Measurements from ENCODE around the gene BRPF3. TPM values are rescaled to one million over a fixed set of nuclear protein-coding genes. Genes with fewer than 3 reads are reported as not detected.

BRPF3 gene
- total RNA-seq, 1 experiment from 2014 or later, result 49.6 TPM

DNA sequence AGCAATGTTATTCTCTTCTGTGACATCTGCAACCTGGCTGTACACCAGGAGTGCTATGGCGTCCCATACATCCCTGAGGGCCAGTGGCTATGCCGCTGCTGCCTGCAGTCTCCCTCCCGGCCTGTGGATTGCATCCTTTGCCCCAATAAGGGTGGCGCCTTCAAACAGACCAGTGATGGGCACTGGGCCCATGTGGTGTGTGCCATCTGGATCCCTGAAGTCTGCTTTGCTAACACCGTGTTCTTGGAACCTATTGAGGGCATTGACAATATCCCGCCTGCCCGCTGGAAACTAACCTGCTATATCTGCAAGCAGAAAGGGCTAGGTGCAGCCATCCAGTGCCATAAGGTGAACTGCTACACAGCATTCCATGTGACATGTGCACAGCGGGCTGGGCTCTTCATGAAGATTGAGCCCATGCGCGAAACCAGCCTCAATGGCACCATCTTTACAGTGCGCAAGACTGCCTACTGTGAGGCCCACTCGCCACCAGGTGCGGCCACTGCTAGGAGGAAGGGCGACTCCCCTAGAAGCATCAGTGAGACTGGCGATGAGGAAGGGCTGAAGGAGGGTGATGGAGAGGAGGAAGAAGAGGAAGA lies 4.6 kb downstream of the BRPF3 start:
- TF ChIP-seq SIN3A (IDR thresholded peaks at IDR 0.05; ENCODE audit: borderline replicate concordance, insufficient read depth, low read depth, low read length), result no peak
- TF ChIP-seq, protein P1, sequence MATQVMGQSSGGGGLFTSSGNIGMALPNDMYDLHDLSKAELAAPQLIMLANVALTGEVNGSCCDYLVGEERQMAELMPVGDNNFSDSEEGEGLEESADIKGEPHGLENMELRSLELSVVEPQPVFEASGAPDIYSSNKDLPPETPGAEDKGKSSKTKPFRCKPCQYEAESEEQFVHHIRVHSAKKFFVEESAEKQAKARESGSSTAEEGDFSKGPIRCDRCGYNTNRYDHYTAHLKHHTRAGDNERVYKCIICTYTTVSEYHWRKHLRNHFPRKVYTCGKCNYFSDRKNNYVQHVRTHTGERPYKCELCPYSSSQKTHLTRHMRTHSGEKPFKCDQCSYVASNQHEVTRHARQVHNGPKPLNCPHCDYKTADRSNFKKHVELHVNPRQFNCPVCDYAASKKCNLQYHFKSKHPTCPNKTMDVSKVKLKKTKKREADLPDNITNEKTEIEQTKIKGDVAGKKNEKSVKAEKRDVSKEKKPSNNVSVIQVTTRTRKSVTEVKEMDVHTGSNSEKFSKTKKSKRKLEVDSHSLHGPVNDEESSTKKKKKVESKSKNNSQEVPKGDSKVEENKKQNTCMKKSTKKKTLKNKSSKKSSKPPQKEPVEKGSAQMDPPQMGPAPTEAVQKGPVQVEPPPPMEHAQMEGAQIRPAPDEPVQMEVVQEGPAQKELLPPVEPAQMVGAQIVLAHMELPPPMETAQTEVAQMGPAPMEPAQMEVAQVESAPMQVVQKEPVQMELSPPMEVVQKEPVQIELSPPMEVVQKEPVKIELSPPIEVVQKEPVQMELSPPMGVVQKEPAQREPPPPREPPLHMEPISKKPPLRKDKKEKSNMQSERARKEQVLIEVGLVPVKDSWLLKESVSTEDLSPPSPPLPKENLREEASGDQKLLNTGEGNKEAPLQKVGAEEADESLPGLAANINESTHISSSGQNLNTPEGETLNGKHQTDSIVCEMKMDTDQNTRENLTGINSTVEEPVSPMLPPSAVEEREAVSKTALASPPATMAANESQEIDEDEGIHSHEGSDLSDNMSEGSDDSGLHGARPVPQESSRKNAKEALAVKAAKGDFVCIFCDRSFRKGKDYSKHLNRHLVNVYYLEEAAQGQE (IDR thresholded peaks at IDR 0.05; ENCODE audit: insufficient read depth in 1 of 2, low read depth in 2 of 2, low read length in 1 of 2), result no peak
- TF ChIP-seq, protein P2, sequence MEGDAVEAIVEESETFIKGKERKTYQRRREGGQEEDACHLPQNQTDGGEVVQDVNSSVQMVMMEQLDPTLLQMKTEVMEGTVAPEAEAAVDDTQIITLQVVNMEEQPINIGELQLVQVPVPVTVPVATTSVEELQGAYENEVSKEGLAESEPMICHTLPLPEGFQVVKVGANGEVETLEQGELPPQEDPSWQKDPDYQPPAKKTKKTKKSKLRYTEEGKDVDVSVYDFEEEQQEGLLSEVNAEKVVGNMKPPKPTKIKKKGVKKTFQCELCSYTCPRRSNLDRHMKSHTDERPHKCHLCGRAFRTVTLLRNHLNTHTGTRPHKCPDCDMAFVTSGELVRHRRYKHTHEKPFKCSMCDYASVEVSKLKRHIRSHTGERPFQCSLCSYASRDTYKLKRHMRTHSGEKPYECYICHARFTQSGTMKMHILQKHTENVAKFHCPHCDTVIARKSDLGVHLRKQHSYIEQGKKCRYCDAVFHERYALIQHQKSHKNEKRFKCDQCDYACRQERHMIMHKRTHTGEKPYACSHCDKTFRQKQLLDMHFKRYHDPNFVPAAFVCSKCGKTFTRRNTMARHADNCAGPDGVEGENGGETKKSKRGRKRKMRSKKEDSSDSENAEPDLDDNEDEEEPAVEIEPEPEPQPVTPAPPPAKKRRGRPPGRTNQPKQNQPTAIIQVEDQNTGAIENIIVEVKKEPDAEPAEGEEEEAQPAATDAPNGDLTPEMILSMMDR (IDR thresholded peaks at IDR 0.05), result no peak
- TF ChIP-seq POLR2AphosphoS5 (IDR thresholded peaks at IDR 0.05; ENCODE audit: low read depth, low read length), result no peak
- no peak for TF ChIP-seq TCF7L2 (IDR thresholded peaks at IDR 0.05; ENCODE audit: low read depth, low read length)
- ATAC-seq (no peak), DNase-seq (ENCODE audit: low read depth, low spot score) (no peak)
- POLR2A ChIA-PET, result interaction anchor here (0.6 kb wide), 1 partner anchor 12 kb away, joined by 6 read pairs; no protein-coding TSS in a partner anchor
- 0 out of 2 replicates have a peak, but pooled peaks cover 2% of the 10 kb centered on the region for H3K4me1 ChIP-seq (ENCODE audit: control insufficient read depth, insufficient read depth, low read length)
- no peaks in the 10 kb centered on the region for H3K9me3 ChIP-seq (ENCODE audit: control insufficient read depth, insufficient read depth, low read depth, low read length)
- in situ Hi-C loops (cut with HindIII; ENCODE audit: low pct_unique_long_range_greater_than_20kb, low sequenced_read_pairs) (no loop called here), intact Hi-C loops (cut with micrococcal nuclease; ENCODE audit: unreplicated experiment) (no loop called here)
- peaks cover 15% of the 10 kb centered on the region for H3K36me3 ChIP-seq (ENCODE audit: control insufficient read depth, insufficient read depth, low read length)
- H3K27me3 ChIP-seq (ENCODE audit: control insufficient read depth, insufficient read depth, low read length), result no peaks in the 10 kb centered on the region
- no TSS peak for BruUV-seq (replicated peaks)
- CTCF ChIA-PET, result no interaction called here
- H3K27ac ChIP-seq (ENCODE audit: low read length), result no peak overlapping the region
- no peak overlapping the region for H3K4me3 ChIP-seq (ENCODE audit: low read depth in 2 of 2, low read length in 2 of 2)

DNA sequence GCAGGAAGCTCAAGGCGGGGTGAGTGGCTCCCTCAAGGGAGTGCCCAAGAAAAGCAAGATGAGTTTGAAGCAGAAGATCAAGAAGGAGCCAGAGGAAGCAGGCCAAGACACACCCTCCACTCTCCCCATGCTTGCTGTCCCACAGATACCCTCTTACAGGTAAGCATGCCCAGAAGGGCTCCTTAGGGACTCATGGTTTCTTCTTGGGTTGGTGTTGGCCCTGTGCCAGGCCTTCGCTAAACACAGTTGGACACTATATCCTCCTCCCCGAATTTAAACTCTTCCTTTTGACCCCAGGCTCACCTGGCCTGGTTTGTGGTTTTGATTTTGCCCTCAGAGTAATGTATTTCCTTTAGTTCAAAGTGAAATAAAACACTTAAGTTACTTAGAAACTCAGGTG lies 5.1 kb downstream of the BRPF3 start:
- H3K4me1 ChIP-seq (ENCODE audit: control insufficient read depth, insufficient read depth, low read length), result 0 out of 2 replicates have a peak, but pooled peaks cover 2% of the 10 kb centered on the region
- H3K27ac ChIP-seq (ENCODE audit: low read length), result no peak overlapping the region
- no peak overlapping the region for H3K4me3 ChIP-seq (ENCODE audit: low read depth in 2 of 2, low read length in 2 of 2)
- CTCF ChIA-PET, result no interaction called here
- no peaks in the 10 kb centered on the region for H3K27me3 ChIP-seq (ENCODE audit: control insufficient read depth, insufficient read depth, low read length)
- no peaks in the 10 kb centered on the region for H3K9me3 ChIP-seq (ENCODE audit: control insufficient read depth, insufficient read depth, low read depth, low read length)
- BruUV-seq (replicated peaks), result no TSS peak
- POLR2A ChIA-PET, result interaction anchor here (0.6 kb wide), 1 partner anchor 12 kb away, joined by 6 read pairs; no protein-coding TSS in a partner anchor
- TF ChIP-seq TCF7L2 (IDR thresholded peaks at IDR 0.05; ENCODE audit: low read depth, low read length) (no peak), SIN3A (IDR thresholded peaks at IDR 0.05; ENCODE audit: borderline replicate concordance, insufficient read depth, low read depth, low read length) (no peak), POLR2AphosphoS5 (IDR thresholded peaks at IDR 0.05; ENCODE audit: low read depth, low read length) (no peak)
- TF ChIP-seq, protein P2 (IDR thresholded peaks at IDR 0.05), result no peak
- TF ChIP-seq, protein P1 (IDR thresholded peaks at IDR 0.05; ENCODE audit: insufficient read depth in 1 of 2, low read depth in 2 of 2, low read length in 1 of 2), result no peak
- DNase-seq (ENCODE audit: low read depth, low spot score), result no peak
- peaks cover 15% of the 10 kb centered on the region for H3K36me3 ChIP-seq (ENCODE audit: control insufficient read depth, insufficient read depth, low read length)
- no peak for ATAC-seq
- in situ Hi-C loops (cut with HindIII; ENCODE audit: low pct_unique_long_range_greater_than_20kb, low sequenced_read_pairs), result no loop called here
- intact Hi-C loops (cut with micrococcal nuclease; ENCODE audit: unreplicated experiment), result no loop called here

Data from Panc1 (cell line).